GM12801 (cell line): ENCODE results near the gene CEP41.

ENCODE experiments used
- CTCF ChIP-seq: IDR thresholded peaks from one replicate; pipeline ENCODE4 v1.5.1; 2011; ENCODE audit warnings: control low read depth; ENCODE audit not compliant: insufficient read length; ENCODE audit errors: extremely low read depth

CEP41 gene

DNA sequence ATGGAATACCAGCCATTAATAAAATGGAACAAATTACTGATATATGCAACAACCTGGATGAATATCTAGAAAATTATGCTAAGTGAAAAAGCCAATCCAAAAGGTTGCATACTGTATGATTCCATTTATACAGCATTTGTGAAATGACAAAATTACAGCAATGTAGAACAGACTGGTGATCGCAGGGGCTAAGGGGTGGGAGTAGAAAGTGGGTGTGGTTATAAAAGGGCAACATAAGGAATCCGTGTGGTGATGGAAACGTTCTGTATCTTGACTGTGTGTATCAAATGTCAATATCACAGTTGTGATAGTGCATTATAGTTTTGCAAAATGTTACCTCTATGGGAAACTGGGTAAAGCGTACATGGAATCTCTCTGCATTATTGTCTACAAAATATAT lies 15.0 kb downstream of the CEP41 start:
- no peak for TF ChIP-seq CTCF

GRCh38 chr7:130423501-130424037 lies 17.2 kb downstream of the CEP41 start:
- TF ChIP-seq CTCF: no peak

GRCh38 chr7:130421684-130422083 lies 19.1 kb downstream of the CEP41 start:
- no peak for TF ChIP-seq CTCF

- no peak for TF ChIP-seq CTCF
Measured at GRCh38 chr7:130420943-130421578, 19.8 kb downstream of the CEP41 start.

DNA sequence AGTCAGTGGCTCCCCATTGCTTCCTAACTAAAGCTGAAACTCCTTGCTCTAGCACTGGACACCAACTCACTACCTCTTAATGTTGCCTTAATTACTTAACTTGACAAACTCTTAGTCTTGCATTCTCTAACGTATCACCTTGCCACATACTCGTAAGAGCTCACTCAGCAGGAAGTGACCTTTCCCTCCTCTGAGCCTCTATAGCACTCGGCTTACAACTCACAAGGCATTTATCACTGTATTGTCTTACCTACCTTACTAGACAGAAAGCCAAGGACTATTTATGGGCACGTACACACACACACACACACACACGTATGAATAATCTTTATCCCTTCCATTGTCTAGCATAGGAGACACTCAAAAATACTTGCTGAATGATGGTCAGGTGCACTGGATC lies 21.2 kb downstream of the CEP41 start:
- TF ChIP-seq CTCF: no peak

DNA sequence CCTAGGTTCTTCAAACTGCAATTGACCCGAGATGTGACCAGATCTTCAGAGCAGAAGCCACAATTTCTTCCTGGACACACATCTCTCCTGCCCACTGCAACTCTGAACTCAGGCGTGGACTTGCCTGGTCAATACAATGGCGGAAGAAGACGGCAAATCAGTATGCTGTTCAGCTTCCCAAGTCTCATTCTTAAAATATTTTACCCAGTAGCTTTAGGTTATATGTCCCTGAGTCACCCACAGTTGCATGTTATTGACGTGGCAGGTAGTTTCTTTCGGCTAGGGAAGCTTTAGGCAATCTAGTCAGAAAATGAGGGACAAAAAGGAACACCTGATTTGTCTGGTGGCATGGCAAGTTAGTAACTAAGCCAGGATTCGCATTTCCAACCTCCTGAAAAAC lies 22.5 kb downstream of the CEP41 start:
- TF ChIP-seq CTCF: no peak

DNA sequence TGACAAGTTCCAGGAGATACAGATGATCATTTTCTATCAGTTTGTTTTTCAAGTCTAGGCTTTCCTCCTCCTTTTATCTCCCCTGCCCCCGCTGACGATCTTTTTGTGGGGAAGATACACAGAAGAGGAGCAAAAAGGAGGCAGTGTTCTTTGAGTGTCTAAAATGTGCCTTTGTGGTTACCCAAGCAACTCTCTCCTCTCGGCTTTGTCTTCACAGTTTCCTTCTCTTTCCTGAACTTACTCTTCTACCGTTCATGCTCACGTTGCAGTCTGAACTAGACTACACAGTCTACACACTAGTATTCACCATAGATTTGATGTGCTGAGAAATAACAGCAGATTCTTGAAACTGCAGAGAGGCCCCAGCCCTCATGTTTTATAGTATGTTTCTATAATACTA lies 23.6 kb downstream of the CEP41 start:
- no peak for TF ChIP-seq CTCF
